GM19397 (cell line): Measurements from ENCODE around the gene LMAN1L.

Experiments used
- ATAC-seq: cut with Tn5 transposase; IDR thresholded peaks from one replicate; pipeline ENCODE4 v1.9.1; 2021; ENCODE audit warnings: mild to moderate bottlenecking, moderate library complexity; ENCODE audit not compliant: unreplicated experiment

LMAN1L gene

DNA sequence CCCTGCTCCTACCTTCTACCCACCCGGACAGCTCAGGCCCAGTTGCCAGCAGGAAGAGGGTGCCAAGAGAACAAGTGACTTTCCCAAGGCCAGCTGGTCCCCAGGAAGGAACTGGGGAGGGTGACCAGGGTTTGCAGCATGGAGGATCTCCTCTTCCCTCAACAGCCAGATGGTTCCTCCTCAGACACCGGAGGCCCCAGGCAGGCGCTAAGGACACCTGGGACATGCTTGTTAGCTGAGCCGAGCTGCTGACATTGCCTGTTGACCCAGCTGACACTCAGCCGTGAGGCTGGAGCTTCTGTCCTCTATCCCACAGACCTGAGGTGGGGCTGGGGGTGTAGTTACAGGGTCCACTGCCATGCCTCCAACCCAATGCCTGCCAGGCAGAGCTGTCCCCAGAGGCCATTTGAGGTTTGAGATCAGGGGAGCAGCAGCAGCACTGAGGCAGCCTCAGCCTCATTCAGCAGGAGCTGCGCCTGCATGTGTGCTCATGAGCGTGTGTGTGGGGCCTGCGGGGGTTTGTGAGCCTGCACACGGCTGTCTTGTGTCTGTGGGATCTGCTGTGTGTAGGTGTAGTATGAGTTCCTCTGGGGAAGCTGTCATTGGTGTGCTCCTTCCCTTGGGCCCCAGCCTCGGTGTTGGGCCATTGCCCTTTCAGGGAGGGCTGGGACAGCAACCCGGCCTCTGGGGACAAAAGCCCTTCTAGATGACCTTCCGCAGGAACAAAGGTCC is 20.9 kb downstream of the LMAN1L start:
- ATAC-seq: no peak

- no peak for ATAC-seq
Observed at GRCh38 chr15:74835312-74835823, 22.7 kb downstream of the LMAN1L start.

DNA sequence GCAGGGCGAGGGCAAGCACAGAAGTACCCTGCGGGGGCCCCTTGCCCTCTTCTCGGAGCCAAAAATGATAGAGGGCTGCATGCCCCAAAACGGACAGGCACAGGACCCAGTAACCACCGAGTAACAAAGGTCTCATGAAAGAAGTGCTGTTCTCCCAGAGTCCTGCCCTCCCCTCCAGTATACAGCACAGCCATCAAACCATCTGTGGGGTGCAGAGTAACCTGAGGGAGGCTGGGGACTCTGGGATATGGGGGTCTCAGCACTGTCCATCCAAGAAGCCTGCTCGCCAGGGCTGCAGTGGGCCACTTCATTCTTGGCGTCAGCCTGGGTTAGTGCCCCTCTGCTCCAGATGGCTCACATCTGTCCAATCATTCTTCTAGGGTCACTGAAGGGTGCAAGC is 24.2 kb downstream of the LMAN1L start:
- no peak for ATAC-seq

GRCh38 chr15:74837482-74838136 is 25.0 kb downstream of the LMAN1L start:
- ATAC-seq: no peak

- no peak for ATAC-seq
Observed at GRCh38 chr15:74838137-74838516, 25.5 kb downstream of the LMAN1L start.

DNA sequence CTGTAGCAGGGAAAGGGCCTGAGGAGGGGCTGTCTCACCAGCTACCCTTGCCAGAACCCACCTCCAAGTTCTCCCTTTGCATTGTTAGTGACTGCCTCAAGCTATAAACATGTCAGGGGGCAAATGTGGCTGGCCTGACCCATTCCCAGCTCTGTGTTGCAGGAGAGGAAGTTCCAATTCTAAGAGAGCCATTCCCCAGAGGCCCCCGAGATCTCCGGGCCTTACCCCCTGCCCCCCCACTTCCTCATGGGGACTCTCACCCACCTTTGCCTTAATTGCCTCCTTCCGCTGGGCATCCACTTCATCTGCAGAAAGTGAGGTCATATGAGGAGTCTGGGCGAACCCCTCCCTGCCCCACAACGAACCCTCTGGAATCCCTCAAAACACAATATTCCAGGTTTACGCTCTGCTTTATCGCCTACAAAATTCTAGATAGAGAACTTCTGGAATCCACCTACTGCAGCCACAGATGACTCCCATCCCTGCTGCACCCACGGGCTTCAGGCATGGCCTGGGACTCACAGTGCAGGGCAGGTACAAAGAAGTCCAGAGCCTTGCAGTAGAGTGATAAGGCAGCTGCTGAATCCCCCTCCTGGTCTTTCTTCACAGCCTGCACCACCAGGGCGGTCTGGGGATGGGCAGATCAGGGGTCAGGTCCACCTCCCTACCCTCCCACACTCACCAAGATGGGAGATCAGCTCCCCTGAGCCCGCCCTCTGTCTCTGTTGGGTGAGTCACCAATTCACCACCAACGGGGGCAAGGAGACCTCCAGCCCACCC is 26.3 kb downstream of the LMAN1L start:
- ATAC-seq: no peak

DNA sequence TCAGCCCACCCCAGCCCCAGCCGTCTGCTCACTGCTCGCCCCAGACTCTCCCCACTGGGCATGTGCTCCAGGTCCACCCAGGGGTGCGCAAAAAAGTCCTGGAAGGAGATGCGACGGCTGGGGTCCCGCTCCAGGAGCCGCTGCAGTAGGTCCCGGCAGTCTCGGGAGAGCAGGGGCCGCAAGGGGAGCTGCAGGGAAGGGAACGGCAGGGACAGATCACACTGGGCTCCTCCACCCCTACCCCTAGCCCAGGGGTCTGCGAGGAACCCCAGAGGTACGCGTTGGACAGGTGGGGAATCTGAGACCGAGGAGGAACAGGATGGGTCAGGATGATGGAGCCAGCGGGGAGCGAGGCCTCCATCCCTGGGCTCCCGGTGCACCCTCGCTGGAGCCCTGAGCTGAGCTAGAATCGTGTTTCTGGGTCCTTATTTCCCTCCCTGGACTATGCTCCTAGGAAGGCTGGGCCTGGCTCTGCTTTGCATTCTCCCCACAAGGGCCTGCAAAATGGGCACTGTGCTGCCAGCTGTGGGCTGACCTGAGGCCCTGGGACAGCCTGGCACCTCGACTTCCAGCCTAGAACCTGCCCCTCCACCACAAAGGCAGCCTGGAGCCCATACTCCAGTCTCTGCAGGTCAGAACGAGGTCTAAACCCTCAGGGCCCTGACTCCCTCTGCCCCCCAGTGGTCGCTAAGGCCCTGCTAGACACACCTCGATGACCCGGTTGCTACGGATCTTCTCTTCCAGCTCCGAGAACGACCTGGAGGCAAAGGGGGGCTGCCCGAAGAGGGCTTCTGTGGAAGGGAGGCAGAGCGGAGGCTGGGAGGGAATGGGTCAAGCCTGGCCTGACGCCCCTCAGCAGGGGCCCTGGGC is 27.1 kb downstream of the LMAN1L start:
- no peak for ATAC-seq

DNA sequence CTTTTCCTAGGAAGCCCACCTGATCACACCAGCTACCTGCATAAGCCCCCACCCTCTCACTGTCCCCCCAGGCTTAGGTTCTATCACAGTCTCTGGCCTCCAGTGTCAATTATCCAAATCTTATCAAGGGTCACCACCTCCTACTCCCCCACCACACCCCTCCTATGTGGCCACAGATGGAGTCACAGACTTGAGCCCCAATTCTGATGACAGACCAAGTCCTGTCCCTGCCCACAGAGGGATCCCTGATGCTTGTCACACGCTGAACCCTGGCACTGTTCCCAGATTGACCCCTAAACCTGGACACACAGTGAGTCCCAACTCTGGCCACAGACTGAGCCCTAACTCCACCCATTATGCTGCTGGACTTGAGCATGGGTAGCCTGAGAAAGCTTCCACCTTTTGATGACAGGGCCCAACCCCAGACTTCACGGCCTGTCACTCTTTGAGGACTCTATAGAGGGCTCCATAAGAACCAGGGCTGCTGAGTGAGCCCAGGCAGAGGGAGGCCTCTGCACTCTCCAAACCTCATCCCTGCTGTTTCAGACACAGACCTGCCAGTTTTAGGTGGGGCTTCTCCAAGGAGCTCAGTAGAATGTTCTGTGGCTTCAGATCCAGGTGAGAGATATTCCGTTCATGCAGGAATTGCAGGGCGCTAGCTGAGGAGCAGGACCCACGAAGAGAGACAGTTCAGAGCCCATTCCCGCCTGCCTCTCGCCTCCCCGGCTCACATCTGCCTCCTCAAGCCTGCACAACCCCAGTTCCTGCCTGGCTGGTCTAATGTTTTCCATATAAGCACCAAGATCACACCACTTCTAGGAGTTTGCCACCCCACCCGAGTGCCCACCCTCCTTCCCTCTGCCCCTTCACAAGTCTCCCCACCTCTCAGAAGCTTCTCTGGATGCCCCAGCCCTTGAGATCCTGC is 28.5 kb downstream of the LMAN1L start:
- no peak for ATAC-seq

GRCh38 chr15:74841891-74842373 is 29.3 kb downstream of the LMAN1L start:
- no peak for ATAC-seq

GRCh38 chr15:74842581-74843444 is 30.2 kb downstream of the LMAN1L start, which contains the start of gene ULK3:
Gene ULK3 (minus strand): TSS chr15:74843156. CDS start chr15:74843105, 51 bp downstream.
- peak; percentile 90 for ATAC-seq

DNA sequence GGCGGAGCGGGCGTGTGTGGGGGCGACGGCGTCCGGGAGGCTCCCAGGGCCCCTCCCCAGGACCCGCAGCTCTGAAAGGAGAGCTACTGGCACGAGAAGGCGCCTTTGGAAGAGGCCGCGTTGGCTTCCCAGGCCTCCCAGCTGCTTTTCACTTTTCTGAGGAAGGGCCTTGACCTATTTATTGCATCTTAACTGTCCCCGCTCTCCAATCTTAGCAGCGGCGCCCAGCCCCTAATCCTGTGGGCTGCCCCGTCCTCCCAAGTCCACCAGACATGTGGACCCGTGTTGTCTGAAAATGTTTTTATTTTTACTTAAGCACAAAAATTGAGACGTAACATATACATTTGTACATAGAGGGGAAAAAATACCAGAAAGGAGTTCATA is 30.8 kb downstream of the LMAN1L start:
- ATAC-seq: no peak

GRCh38 chr15:74843891-74844299 is 31.3 kb downstream of the LMAN1L start:
- no peak for ATAC-seq

DNA sequence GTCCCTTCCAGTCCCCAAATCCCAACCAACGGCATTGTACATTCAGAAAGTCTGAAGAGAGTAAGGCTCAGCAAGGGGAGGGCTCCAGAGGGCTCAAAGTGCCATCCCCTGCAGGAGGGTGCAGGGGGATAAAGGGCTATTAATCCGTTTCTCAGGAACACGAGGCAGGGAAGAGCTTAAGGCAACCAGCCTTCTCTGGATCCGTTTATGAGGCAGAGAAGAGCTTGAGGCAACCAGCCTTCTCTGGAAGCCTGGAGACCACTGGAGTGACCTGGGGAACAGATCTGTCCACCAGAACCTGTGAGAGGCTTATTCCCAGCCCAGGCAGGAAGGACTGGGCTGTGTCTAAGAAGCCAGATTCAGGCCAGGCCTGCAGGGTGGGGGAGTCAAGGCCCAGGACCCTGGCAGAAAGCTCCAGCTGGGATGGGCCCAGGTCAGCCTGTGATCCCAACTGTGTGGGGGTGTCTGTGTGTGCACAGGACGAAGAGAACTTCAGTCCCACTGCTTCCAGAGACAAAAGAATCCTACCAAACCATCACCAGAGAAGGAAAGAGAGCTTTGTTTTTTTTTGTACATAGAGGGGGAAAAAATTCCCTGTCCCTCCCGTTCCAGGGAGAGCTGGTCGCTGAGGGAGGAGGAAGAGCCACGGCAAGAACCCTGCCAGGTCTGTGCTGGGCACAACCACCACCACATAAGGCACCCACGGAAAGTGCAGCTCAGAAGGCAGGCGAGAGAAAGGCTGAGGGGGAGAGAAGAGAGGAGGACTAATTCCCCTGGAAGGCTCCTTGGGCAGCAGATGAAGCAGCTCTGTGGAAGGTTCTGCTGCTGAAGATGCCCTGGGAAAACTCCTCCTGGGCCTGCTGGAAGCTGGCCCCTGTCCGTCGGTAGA is 31.9 kb downstream of the LMAN1L start:
- no peak for ATAC-seq

DNA sequence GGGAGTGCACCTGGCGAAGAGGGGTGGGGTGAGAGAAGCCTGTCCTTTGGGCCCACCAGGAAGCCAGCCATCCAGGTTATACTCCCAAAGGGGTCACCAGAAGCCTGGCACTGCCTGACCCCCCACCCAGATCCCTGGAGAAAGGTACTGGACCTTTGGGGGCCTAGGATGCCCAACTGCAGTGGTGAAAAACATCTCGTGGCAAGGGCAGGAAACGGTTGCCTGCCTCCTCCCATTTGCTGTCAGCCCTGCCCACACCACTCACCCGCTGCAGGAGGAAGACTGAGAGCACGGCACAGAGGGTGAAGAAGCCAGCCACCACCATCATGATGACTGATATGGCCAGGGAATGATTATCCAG is 32.6 kb downstream of the LMAN1L start:
- ATAC-seq: no peak

DNA sequence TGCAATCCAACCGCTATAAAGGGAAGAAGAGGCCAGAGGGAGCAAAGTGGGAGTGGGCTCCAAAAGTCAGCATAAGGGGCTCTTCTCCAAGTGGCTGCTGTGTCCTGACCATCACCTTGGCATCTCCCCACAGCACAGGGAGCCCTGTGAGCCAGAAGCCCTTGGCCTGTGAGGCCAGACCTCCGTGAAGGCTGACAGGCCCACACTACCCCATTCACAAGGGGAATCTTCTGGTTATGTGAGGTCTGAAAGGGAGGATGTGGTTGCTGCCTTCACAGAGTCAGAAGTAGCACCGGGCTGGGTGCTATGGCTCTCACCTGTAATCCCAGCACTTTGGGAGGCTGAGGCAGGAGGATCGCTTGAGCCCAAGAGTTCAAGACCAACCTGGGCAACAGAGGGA is 32.9 kb downstream of the LMAN1L start:
- no peak for ATAC-seq

DNA sequence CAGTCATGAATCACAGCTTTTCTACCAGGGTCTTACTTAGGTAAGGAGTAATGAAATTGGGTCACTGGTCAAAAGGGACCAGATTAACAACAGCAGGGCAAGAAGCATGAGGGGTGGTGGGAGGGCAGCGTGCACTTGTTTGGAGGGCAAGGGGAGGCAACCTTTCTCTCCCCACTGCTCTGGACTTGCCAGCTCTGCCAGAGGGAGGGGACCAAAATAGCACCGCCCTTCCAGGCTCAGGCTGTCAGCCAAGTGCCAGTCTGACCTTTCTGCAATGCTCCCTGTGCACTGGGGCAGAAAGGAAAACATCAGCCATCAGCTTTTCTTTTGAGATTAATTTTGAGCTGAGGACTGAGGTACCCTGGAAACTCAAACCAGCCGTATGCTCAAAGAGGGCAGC is 34.8 kb downstream of the LMAN1L start:
- ATAC-seq: no peak

- ATAC-seq: no peak
Observed at GRCh38 chr15:74850393-74850792, 37.8 kb downstream of the LMAN1L start.

- no peak for ATAC-seq
Observed at GRCh38 chr15:74851960-74852359, 39.3 kb downstream of the LMAN1L start.
